Mucosa of rectum (tissue), 2 donors: ENCODE data around the gene DENND2A.

ENCODE experiments used
- H3K27ac ChIP-seq, 2 donors: one replicate each; pipeline ENCODE4 v1.7.0; 2013; ENCODE audit warnings: inconsistent platforms in 2 of 2, low read depth in 2 of 2, low read length in 2 of 2
- H3K27me3 ChIP-seq, 2 donors: one replicate each; pipeline ENCODE4 v1.7.0; 2013; ENCODE audit warnings: low read length in 2 of 2; ENCODE audit not compliant: control insufficient read depth in 2 of 2, insufficient read depth in 2 of 2
- H3K36me3 ChIP-seq, 2 donors: one replicate each; pipeline ENCODE4 v1.7.0; 2013; ENCODE audit warnings: low read length in 2 of 2; ENCODE audit not compliant: control insufficient read depth in 2 of 2, insufficient read depth in 2 of 2
- H3K4me1 ChIP-seq, 2 donors: one replicate each; pipeline ENCODE4 v1.7.0; 2013; ENCODE audit warnings: low read length in 2 of 2, mild to moderate bottlenecking in 1 of 2; ENCODE audit not compliant: control insufficient read depth in 2 of 2, insufficient read depth in 2 of 2
- H3K4me3 ChIP-seq, 2 donors: one replicate each; pipeline ENCODE4 v1.7.0; 2013; ENCODE audit warnings: low read length in 2 of 2
- H3K9ac ChIP-seq, 2 donors: one replicate each; pipeline ENCODE4 v1.7.0; 2013; ENCODE audit warnings: low read length in 2 of 2, low read depth in 1 of 2, mild to moderate bottlenecking in 1 of 2
- H3K9me3 ChIP-seq, 2 donors: one replicate each; pipeline ENCODE4 v1.7.0; 2013; ENCODE audit warnings: low read length in 2 of 2; ENCODE audit not compliant: control insufficient read depth in 2 of 2
- donor health status: healthy.
- donor health status: Normal muscosa, but diverticular disease.

The DENND2A gene, protein sequence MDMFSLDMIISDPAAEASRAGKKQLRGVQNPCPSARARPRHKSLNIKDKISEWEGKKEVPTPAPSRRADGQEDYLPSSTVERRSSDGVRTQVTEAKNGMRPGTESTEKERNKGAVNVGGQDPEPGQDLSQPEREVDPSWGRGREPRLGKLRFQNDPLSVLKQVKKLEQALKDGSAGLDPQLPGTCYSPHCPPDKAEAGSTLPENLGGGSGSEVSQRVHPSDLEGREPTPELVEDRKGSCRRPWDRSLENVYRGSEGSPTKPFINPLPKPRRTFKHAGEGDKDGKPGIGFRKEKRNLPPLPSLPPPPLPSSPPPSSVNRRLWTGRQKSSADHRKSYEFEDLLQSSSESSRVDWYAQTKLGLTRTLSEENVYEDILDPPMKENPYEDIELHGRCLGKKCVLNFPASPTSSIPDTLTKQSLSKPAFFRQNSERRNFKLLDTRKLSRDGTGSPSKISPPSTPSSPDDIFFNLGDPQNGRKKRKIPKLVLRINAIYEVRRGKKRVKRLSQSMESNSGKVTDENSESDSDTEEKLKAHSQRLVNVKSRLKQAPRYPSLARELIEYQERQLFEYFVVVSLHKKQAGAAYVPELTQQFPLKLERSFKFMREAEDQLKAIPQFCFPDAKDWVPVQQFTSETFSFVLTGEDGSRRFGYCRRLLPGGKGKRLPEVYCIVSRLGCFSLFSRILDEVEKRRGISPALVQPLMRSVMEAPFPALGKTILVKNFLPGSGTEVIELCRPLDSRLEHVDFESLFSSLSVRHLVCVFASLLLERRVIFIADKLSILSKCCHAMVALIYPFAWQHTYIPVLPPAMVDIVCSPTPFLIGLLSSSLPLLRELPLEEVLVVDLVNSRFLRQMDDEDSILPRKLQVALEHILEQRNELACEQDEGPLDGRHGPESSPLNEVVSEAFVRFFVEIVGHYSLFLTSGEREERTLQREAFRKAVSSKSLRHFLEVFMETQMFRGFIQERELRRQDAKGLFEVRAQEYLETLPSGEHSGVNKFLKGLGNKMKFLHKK

DNA sequence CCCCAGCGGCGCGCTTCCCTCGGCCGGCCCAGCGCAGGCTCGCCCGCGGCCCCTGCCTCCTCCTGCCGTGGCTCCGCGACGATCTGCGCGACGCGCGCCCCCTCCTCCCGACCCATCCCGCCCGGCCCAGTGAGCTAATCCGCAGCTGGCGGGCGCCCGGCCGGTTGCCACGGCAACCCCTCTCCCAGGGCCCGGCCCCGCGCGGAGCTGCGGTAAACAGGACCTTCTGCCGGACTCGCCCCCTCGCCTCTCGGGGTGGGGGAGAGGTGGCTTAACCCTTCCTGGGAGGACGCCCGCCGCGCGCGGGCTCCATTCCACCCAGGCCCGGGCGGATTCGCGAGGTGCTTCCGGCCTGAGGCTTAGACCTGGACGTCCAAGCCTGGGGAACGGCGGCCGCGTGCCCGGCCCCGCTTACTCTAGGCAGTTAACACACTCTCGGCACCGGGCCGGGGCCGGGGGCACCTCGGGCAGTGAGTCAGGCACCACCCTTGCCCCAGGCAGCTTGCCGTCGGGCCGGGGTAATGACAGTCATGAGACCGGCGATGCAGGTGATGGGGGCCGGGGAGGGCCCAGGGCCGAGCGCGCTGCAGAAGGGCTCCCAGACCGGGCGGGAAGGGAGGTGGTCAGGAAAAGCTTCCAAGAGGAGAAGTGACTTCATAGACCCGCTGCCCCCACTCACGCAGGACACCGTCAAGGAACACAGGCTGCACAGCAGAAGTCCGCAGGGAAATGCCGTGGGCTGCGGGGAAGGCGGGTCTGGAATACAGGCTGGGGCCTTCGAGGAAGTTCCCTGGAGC lies at the start of gene DENND2A:
Gene DENND2A (minus strand): TSS at position 87 of the 797 bp plus-strand sequence. CDS start 38,416 bp downstream, outside the sequence.
- Histone ChIP-seq H3K9ac (peak within 1 kb of the TSS; percentile 41 to 72), H3K4me3 (peak within 1 kb of the TSS; percentile 59 to 82), H3K4me1 (peaks cover 7% of the 10 kb centered on the region in 2 donors), H3K27me3 (peaks cover 10 to 17% of the 10 kb centered on the region in 2 donors), H3K9me3 (no peaks in the 10 kb centered on the region), H3K27ac (peak within 1 kb of the TSS; percentile 34 to 75), H3K36me3 (no peaks in the 10 kb centered on the region)

DNA sequence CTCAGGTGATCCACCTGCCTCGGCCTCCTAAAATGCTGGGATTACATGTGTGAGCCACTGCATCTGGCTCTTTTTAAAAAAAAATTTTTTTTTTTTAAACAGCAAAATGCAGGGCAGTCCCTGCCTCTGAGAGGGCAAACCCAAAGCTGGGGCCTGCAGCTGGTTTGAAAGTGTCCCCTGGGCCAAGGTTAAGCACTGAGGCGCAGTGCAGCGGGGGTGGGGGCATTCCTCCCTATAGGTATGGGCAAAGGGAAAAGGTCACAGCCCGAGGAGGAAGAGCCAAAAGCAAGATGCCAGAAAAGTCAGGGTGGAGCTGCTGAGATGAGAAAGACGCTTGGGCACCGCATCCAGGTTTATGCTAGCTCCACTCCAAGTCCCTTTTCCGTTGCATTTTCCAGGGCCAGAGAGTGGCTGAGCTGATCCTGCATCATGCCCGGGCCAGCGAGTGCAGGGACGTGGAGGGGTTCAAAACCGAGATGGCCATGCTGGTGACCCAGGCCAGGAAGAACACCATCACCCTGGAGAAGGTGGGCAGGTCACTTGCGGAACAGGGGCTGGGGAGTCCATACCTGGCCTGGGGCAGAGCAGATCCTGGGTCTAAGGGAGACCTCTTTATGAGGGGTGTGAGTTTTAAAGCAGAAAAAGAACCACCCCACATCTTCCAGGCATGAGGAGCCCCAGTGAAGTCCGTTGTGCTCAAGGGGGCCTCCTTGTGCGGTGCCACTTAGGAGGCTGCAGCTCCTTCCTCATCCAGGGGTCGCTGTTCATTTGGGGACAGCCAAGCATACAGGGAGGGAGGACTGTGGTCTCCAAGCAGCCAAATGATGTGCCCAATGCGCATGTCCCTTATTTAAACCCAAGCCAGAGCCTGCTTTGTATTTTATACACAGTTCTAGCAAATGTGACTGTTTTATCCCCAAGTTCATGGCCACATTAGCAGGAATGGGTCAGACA lies 48.9 kb upstream of the DENND2A start:
- peaks cover 21 to 24% of the 10 kb centered on the region in 2 donors for H3K36me3 ChIP-seq

DNA sequence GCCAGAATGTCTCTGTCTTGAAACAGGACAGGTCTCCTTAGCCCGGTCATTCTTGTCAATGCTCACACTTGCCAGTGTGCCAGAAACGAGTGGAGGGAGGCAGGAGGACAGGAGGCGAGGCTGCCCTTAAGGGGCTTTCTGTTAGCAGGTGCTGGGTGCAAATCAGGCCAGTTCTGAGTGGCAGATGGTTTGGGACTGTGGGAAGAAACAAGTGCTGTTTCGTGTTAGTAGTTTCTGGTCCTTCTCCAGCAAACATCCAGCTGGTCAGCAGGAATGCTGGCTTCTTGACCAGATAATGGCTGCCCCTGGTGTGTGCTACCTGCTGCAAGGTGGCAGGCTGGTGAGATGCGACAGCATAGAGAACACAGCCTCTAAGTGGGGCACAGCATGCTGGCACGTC lies 47.7 kb upstream of the DENND2A start:
- Histone ChIP-seq H3K27ac (no peak overlapping the region), H3K4me1 (no peaks in the 10 kb centered on the region), H3K36me3 (peaks cover 24 to 32% of the 10 kb centered on the region in 2 donors), H3K27me3 (no peaks in the 10 kb centered on the region), H3K9me3 (no peaks in the 10 kb centered on the region), H3K4me3 (no peak overlapping the region), H3K9ac (no peak overlapping the region)

More for the DNA sequence above, 48.9 kb upstream of the DENND2A start:
- no peak overlapping the region for H3K9ac ChIP-seq
- H3K4me3 ChIP-seq, result no peak overlapping the region
- H3K27me3 ChIP-seq, result no peaks in the 10 kb centered on the region
- no peaks in the 10 kb centered on the region for H3K4me1 ChIP-seq
- H3K27ac ChIP-seq, result no peak overlapping the region
- no peaks in the 10 kb centered on the region for H3K9me3 ChIP-seq

DNA sequence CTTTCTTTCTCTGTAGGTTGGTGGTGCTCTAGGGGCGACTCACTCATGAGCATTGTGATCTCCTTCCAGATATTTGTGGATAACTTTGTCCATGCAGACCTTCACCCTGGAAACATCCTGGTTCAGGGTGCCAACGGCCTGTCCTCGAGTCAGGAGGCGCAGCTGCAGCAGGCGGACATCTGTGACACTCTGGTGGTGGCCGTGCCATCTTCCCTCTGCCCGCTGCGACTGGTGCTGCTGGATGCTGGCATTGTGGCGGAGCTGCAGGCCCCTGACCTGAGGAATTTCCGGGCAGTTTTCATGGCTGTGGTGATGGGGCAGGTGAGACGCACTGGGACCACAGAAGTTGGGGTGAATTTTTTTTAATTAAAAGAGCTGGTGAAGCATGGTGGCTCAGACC lies 46.3 kb upstream of the DENND2A start:
- H3K27ac ChIP-seq, result no peak overlapping the region
- H3K36me3 ChIP-seq, result peaks cover 29 to 34% of the 10 kb centered on the region in 2 donors
- no peaks in the 10 kb centered on the region for H3K27me3 ChIP-seq
- no peak overlapping the region for H3K9ac ChIP-seq
- H3K9me3 ChIP-seq, result no peaks in the 10 kb centered on the region
- no peak overlapping the region for H3K4me3 ChIP-seq
- no peaks in the 10 kb centered on the region for H3K4me1 ChIP-seq

DNA sequence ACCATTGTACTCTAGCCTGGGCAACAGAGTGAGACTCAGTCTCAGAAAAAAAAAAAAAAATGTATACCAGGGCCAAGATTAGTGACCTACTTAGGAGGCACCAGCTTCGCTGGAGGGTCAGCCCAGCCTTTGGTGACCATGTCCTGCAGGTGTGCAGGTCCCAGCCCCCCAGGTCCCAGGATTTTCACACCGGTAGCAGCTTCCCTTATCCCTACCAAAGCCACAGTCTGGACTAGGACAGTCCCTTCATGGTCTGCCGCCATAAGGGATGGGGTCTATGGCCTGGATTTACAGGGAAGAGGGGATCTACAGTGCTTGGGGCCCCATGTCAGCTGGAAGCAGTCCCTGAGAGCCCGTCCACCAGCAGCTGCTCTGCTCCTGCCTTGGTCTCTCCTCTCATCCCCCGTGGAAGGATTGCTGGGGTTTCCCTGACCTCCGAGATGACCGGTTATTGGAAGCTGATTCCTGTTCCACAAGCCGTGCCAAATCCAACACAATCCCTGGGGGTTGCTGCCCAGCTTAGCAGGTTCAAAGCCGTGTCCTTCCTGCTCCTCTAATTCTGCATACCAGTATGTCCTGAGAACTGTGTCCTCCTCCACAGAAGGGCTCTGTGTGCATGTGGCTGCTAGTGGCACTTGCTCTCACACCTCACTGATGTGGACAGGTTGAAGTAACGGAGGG lies 44.9 kb upstream of the DENND2A start:
- no peaks in the 10 kb centered on the region for H3K4me1 ChIP-seq
- H3K27ac ChIP-seq, result no peak overlapping the region
- no peak overlapping the region for H3K9ac ChIP-seq
- no peaks in the 10 kb centered on the region for H3K27me3 ChIP-seq
- no peak overlapping the region for H3K4me3 ChIP-seq
- peaks cover 30 to 42% of the 10 kb centered on the region in 2 donors for H3K36me3 ChIP-seq
- no peaks in the 10 kb centered on the region for H3K9me3 ChIP-seq

DNA sequence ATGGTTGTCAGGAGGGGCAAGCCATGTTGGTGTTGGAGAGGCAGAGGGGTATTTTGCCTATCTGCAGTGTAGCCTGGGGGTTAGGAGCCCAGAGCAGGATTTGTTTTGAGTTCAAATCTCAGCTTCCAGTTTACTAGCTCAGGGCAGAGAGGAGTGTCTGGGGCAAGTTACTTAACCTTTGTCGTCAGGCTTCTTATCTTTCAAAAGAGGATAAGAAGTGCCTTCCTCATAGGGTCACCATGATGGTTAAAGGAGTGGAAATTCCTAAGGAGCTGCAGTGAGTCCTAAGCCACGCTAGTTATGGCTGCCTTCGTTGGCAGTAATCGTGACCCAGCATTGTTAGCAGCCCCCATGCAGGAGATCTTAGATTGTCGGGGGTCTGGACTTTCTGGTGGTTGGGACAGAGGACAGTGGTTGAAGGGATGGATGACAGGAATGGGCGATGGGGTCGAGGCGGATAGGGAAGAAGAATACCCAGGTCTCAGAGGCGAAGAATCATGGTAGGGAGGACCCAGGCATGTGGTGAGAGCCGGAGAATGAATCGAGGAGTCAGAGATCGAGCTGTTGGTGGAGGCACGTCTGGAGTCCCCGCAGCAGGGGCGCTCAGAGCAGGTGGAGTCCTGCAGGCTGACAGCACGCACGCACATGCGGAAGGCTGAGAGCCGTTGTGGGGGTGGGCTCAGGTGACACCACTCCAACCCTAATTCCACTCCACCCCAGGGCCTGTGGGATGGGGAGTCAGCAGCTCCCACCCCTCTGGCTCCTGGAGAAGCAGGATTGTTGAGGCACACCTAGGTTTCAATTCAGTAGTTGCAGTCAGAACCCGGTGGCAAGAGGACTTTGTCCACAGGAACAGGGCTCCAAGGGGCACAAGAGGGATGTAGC lies 43.7 kb upstream of the DENND2A start:
- Histone ChIP-seq H3K9ac (no peak overlapping the region), H3K9me3 (no peaks in the 10 kb centered on the region), H3K4me1 (no peaks in the 10 kb centered on the region), H3K27ac (no peak overlapping the region), H3K4me3 (no peak overlapping the region), H3K36me3 (peaks cover 23 to 39% of the 10 kb centered on the region in 2 donors), H3K27me3 (no peaks in the 10 kb centered on the region)

DNA sequence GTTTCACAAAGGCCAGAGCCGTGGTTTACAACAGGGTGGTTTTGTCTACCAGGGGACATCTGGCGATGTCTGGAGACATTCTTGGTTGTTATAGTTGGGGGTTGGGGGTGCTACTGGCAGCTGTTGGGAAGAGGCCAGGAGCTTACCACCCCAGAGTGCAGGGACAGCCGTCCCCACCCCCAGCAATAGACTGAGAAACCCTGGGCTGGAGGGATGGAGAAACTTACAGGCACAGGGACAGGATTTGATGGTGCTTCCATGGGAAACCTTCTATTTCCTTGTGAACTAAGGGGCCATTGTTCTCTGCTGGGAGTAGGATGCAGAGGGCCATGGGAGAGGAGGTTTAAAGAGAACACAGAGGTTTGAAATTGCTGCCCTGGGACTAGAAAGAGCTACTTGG lies 43.0 kb upstream of the DENND2A start:
- Histone ChIP-seq H3K4me3 (no peak overlapping the region), H3K4me1 (no peaks in the 10 kb centered on the region), H3K27me3 (no peaks in the 10 kb centered on the region), H3K27ac (no peak overlapping the region), H3K9ac (no peak overlapping the region), H3K9me3 (no peaks in the 10 kb centered on the region), H3K36me3 (peaks cover 28 to 43% of the 10 kb centered on the region in 2 donors)

DNA sequence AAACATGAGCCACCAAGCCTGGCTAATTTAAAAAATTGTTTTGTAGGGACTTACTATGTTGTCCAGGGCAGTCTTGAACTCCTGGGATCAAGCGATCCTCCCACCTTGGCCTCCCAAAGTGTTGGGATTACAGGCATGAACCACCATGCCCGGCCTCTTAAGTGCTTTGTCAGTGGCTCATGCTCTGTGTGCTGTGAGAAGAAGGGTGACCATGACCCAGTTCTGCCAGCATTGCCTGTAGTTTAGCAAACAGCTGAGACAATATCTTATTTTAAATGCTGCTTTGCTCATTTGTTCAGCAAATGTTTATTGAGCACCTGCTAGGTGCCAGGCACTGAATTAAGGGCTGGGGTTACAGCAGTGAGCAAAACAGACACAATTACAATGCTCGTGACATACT lies 41.2 kb upstream of the DENND2A start:
- peaks cover 27 to 41% of the 10 kb centered on the region in 2 donors for H3K36me3 ChIP-seq
- H3K9ac ChIP-seq, result no peak overlapping the region
- no peak overlapping the region for H3K4me3 ChIP-seq
- no peaks in the 10 kb centered on the region for H3K9me3 ChIP-seq
- H3K27me3 ChIP-seq, result no peaks in the 10 kb centered on the region
- no peaks in the 10 kb centered on the region for H3K4me1 ChIP-seq
- no peak overlapping the region for H3K27ac ChIP-seq
